HG03442 (cell line): ENCODE measurements around the gene CSH1.
"Not testable (repeated sequence)": the region's sequence is repeated elsewhere in the genome, so short reads cannot be mapped to it uniquely, and the experiment has no call there.

Source experiments
- ATAC-seq: cut with Tn5 transposase; IDR thresholded peaks from one replicate; pipeline ENCODE4 v1.9.1; 2021; ENCODE audit warnings: mild to moderate bottlenecking, moderate library complexity; ENCODE audit not compliant: unreplicated experiment

CSH1 gene

DNA sequence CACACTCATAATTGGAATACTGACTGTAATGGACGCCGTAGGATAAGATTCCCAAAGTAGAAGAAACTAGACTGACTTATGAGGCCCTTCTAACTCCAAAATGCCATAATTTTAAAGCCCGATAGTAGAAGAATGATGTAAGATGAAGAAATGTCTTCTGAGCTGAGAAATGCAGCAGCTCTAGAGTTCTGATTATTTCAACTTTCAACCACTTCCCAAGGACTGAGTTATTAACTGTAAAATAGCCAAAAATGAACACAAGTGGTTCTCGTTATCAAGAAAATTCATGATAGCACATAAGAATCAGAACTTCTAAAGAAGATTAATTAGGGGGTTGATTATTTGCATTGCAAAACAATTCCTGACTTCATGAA is 26.1 kb downstream of the CSH1 start:
- ATAC-seq = not testable (repeated sequence)

DNA sequence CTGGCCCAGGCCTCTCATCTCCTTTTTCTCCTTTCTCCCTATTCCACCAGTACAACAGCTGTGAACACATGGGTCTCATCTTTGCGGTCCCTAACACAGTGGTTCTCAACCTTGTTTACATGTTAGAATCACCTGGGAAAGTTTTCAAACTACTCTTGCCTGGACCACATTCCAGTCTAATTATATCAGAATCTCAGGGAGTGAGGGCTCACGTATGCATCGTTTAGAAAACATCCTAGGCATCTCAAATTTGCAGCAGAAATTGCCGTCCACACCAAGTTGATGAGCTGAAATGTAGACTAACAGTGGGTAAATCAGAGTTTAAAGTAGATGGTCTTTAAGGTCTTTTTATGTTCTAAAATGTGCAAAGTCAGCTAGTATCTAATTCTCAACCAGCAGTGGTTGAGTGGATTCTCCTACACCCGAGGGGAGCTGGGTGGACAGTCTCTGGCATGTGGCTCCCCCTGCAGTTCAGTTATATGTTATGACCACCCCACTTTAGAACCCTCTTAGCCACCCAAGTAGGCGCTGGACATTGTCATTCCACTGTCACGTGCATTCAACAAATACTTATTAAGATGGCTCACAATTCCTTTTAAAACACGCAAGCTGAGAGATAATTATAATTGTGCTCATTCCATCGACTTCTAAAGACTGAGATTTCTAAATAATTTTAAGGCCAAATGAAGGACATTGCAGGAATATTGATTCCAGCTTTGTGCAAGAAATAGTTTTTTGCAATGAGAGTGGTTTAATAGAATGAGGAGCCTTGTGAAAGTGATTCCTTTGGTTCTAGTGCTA is 26.7 kb downstream of the CSH1 start:
- not testable (repeated sequence) for ATAC-seq

DNA sequence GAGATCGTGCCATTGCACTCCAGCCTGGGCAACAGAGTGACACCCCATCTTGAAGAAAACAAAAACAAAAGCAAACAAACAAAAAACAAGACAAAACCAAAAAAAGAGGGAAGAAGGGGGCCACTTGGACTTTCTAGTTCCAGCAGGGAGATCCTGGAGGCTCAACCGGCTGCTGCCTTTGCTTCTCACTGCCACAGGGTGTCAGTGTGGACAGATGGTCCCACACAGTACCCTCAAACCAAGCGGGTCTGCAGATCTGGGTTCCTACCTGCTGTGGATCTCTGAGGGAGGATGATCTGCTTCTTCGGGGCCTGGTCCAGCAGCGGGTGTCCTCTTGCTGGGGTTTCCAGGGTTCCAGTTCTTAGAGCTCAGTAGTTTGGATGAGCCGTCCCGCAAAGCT is 29.7 kb downstream of the CSH1 start:
- not testable (repeated sequence) for ATAC-seq

DNA sequence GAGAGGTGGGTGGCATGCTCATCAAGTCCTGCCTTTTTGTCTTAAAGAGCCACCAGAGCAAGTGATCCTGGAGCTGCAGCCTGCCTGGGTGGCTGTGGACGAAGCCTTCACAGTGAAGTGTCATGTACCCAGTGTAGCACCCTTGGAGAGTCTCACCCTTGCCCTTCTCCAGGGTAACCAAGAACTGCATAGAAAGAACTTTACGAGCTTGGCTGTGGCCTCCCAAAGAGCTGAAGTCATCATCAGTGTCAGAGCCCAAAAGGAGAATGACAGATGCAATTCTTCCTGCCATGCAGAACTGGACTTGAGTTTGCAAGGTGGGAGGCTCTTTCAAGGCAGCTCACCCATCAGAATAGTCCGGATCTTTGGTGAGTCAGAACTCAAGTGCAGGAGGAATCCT is 37.1 kb downstream of the CSH1 start:
- no peak for ATAC-seq

GRCh38 chr17:63856425-63856824 is 39.9 kb downstream of the CSH1 start:
- not testable (repeated sequence) for ATAC-seq

- no peak for ATAC-seq
Observed at GRCh38 chr17:63855185-63855584, 41.2 kb downstream of the CSH1 start.

DNA sequence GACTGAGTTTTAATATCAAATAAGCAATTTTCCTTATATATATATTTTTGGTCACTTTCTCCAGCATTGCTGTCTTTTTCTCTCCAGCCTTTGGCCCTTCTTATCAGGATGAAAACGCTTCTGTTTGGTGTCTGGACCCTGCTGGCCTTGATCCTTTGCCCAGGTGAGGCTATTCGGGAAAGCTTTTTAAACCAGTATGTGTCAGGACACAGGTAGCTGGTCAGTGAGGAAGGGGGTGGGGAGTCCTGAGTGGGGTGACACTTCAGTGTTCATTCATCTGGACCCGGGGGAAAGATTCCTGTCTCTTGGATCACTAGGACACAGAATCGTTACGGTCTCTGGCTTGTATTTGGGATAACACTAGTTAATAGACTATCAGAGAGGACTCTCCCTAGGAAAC is 41.7 kb downstream of the CSH1 start:
- no peak for ATAC-seq

DNA sequence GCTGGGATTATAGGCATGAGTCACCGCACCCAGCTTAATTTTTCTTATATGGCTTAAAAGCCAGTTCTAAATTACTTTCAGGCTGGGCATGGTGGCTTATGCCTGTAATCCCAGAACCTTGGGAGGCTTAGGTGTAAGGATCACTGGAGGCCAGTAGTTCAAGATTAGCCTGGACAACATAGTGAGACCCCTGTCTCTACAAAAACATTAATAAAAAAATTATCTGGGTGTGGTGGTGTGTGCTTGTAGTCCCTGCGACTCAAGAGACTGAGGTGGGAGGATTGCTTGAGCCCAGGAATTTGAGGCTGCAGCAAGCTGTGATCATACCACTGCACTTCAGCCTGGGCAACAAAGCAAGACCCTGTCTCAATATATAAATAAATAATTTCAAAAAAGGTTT is 43.1 kb downstream of the CSH1 start:
- no peak for ATAC-seq

GRCh38 chr17:63850401-63850800 is 46.0 kb downstream of the CSH1 start:
- ATAC-seq = no peak

GRCh38 chr17:63848834-63849689 is 47.3 kb downstream of the CSH1 start:
- peak; percentile 85 for ATAC-seq

DNA sequence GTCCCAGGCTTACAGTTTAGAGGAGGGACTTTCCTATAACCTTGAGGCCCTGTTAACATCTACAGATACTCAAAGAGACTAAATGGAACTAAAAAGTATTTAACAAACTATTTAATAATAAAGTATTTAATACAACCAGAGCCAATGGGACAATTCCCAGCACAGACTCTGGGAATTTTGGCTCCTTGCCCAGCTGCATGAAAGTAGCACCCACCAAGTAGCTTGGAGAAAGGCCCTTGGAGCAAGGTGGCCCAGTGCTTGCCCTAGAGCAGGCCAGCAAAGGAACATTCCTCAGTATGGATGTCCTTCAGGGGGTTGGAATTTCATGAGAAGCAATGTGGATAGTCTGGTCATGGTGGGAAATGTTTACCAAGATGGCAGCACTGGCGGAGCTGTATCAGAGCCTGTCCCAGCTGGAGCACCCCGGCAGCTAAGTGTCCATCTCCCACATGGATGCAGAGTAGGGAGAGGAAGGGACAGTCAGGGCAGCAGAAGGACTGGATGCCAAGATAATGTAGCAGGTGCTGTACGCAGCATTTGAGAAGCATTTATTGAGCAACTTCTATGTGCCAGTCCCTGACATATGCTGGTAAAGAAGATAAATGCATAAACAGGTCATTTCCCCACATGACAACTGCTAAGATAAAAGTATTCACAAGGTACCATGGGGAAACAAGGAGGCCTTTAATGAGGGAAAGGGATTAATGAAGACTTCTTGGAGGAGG is 48.7 kb downstream of the CSH1 start:
- no peak for ATAC-seq

- no peak for ATAC-seq
Observed at GRCh38 chr17:63845509-63845908, 50.9 kb downstream of the CSH1 start.
